HCT116 (cell line): Measurements from ENCODE around the gene PTBP1. TPM values are rescaled to one million over a fixed set of nuclear protein-coding genes. Genes with fewer than 3 reads are reported as not detected.

Experiments used
- ATAC-seq: fragments of 200-7000 bp; cut with Tn5 transposase; 2 replicates; pipeline ENCODE4 v1.9.1; 2020; ENCODE audit warnings: mild to moderate bottlenecking, moderate library complexity
- BruUV-seq: library from RNA; stranded (reverse); fragments of 400-500 nt; replicated peaks from 2 replicates; lab custom pipeline; 2021; lab: Mats Ljungman, UMichigan
- CTCF ChIA-PET: fragments of 300-600 bp; sonication (Branson Sonifier 250); formaldehyde crosslinking; loops from one replicate; lab custom pipeline; 2021; ENCODE audit warnings: antibody characterized with exemption; lab: Charles Lee
- POLR2A ChIA-PET: fragments of 300-600, 350-600 bp; sonication (Branson Sonifier 250); formaldehyde crosslinking; loops from one replicate; lab custom pipeline; 2021; ENCODE audit warnings: antibody characterized with exemption; lab: Charles Lee
- RAD21 ChIA-PET, 2 experiments: fragments of 300-600 bp; sonication (Branson Sonifier 250); formaldehyde crosslinking; loops; one replicate each; lab custom pipeline; 2023; ENCODE audit warnings: low total read pairs in 2 of 2; ENCODE audit not compliant: uncharacterized antibody in 2 of 2, unreplicated experiment in 2 of 2, low non-redundant PET in 1 of 2; lab: Charles Lee
- DNase-seq: peaks from one replicate; pipeline ENCODE4 v3.0.0-alpha.2; 2010; ENCODE audit warnings: low read depth, low spot score
- H2AFZ ChIP-seq: fragments of 200-600 bp; shearing (Covaris generic), sonication (generic); 2 replicates; pipeline ENCODE4 v1.6.1; 2017; ENCODE audit warnings: low read depth, mixed run types, mixed read lengths, antibody characterized with exemption, low read length; ENCODE audit not compliant: poor library complexity, severe bottlenecking
- H3K27ac ChIP-seq: 2 replicates; pipeline ENCODE4 v1.5.1; 2012; ENCODE audit warnings: low read depth, low read length
- H3K27me3 ChIP-seq: fragments of 200-600 bp; sonication (generic); 2 replicates; pipeline ENCODE4 v1.6.1; 2016; ENCODE audit warnings: mixed run types, low read length, mixed read lengths; ENCODE audit not compliant: insufficient read depth
- H3K36me3 ChIP-seq, 2 experiments: fragments of 200-500 bp in 1 of 2; fragments of 200-600 bp in 1 of 2; sonication (Bioruptor generic) in 1 of 2; sonication (generic) in 1 of 2; 2 replicates each; pipeline versions ENCODE4 v1.5.1 to v1.6.1; 2014 to 2016; ENCODE audit warnings: low read length in 2 of 2, inconsistent platforms in 1 of 2, mixed read lengths in 1 of 2, mixed run types in 1 of 2; ENCODE audit not compliant: insufficient read depth in 2 of 2, control insufficient read depth in 1 of 2
- H3K4me1 ChIP-seq, 2 experiments: fragments of 200-600 bp in 1 of 2; sonication (generic) in 1 of 2; 2 replicates each; pipeline versions ENCODE4 v1.5.1 to v1.6.1; 2012 to 2017; ENCODE audit warnings: low read length in 2 of 2, inconsistent platforms in 1 of 2, mild to moderate bottlenecking in 1 of 2, mixed read lengths in 1 of 2, mixed run types in 1 of 2, moderate library complexity in 1 of 2; ENCODE audit not compliant: insufficient read depth in 2 of 2, control insufficient read depth in 1 of 2
- H3K4me2 ChIP-seq: fragments of 200-600 bp; sonication (generic); 2 replicates; pipeline ENCODE4 v1.6.1; 2017; ENCODE audit warnings: mixed run types, low read length, mixed read lengths
- H3K4me3 ChIP-seq, 2 experiments: fragments of 200-600 bp in 1 of 2; sonication (generic) in 1 of 2; replicated peaks in 1 of 2; 2 replicates each; pipeline ENCODE4 v1.5.1; 2011 to 2016; ENCODE audit warnings: low read length in 2 of 2, control low read depth in 1 of 2, low read depth in 1 of 2, mild to moderate bottlenecking in 1 of 2, mixed read lengths in 1 of 2, mixed run types in 1 of 2
- H3K79me2 ChIP-seq: fragments of 200-600 bp; sonication (generic); 2 replicates; pipeline ENCODE4 v1.6.1; 2017; ENCODE audit warnings: mild to moderate bottlenecking, mixed run types, low read length, moderate library complexity, mixed read lengths; ENCODE audit not compliant: insufficient read depth
- H3K9ac ChIP-seq: fragments of 200-600 bp; sonication (generic); 2 replicates; pipeline ENCODE4 v1.6.1; 2016; ENCODE audit warnings: low read length, mixed read lengths
- H3K9me2 ChIP-seq: fragments of 200-600 bp; sonication (generic), shearing (Covaris generic); 2 replicates; pipeline ENCODE4 v1.6.1; 2017; ENCODE audit warnings: mixed run types, mild to moderate bottlenecking, moderate library complexity; ENCODE audit not compliant: insufficient read depth
- H3K9me3 ChIP-seq, 2 experiments: fragments of 200-500 bp in 1 of 2; fragments of 200-600 bp in 1 of 2; sonication (Bioruptor generic) in 1 of 2; sonication (generic) in 1 of 2; 2 replicates each; pipeline ENCODE4 v1.6.1; 2014 to 2017; ENCODE audit warnings: low read length in 2 of 2, mixed read lengths in 2 of 2, inconsistent platforms in 1 of 2, low read depth in 1 of 2, mild to moderate bottlenecking in 1 of 2, mixed run types in 1 of 2, moderate library complexity in 1 of 2; ENCODE audit not compliant: control insufficient read depth in 1 of 2, insufficient read depth in 1 of 2
- H4K20me1 ChIP-seq: fragments of 200-600 bp; sonication (generic), shearing (Covaris generic); 2 replicates; pipeline ENCODE4 v1.6.1; 2017; ENCODE audit warnings: mixed run types, mild to moderate bottlenecking, moderate library complexity; ENCODE audit not compliant: insufficient read depth
- EZH2 ChIP-seq: fragments of 200-600 bp; sonication (generic); IDR thresholded peaks from 2 replicates; pipeline ENCODE4 v1.6.1; 2017; ENCODE audit warnings: antibody characterized with exemption, mixed run types
- FOSL1 ChIP-seq: IDR thresholded peaks from 2 replicates; pipeline ENCODE4 v1.6.1; 2012; ENCODE audit warnings: low read depth
- POLR2AphosphoS5 ChIP-seq: IDR thresholded peaks from 2 replicates; pipeline ENCODE4 v1.6.1; 2011; ENCODE audit warnings: mild to moderate bottlenecking, low read depth, low read length, moderate library complexity
- intact Hi-C: fragments of 100-400 bp; cut with micrococcal nuclease; formaldehyde crosslinking; loops from 2 replicates; pipeline ENCODE4 v1.10.0; 2022
- total RNA-seq: library from RNA; stranded (reverse); gene quantifications from one replicate; pipeline ENCODE4 v1.2.1, GENCODE V29; 2021; ENCODE audit not compliant: unreplicated experiment
- TF ChIP-seq, protein P1 (sequence below): IDR thresholded peaks from 2 replicates; pipeline ENCODE4 v1.6.1; 2012; ENCODE audit warnings: low read depth

Gene PTBP1
- total RNA-seq, 1 experiment from 2014 or later: 676 TPM

DNA sequence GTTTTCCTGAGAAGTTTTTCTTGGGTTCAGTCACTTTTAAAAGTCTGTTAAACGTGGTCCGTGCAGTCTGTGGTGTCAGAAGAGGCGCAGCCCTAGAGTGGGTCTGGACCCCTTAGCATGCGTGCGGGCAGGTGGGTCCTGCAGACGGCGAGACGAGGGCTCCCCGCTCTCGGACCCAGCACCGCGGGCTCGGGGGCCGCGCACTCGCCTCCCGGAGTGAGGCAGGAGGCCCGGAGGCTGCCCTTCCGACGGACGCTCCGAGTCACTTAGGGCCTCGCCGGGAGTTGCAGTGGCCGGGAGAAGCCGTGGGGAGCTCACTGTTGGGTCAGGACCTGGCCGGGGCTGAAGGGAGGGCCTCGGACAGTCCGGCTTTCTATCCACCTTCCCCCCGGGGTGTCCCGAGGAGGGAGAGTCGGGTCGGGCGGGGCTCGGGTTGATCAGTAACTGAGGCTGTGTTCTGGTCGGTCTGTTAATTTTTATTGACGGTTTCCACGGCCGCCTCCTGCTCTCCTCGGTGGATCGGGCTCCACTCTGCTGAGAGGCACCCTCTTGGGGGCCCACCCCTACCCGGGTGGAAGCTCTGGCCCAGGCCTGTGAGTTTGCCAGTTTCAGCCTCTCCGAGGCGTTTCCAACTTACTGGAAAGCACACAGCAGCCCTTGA lies 1.3 kb downstream of the PTBP1 start:
- DNase-seq (no peak), ATAC-seq (no peak)
- intact Hi-C loops: loop anchor here (10.0 kb wide), 1 partner anchor 446 kb away; the partner anchor contains the start of genes ATP5F1D and MIDN
- H3K9me2 ChIP-seq: no peaks in the 10 kb centered on the region
- peak overlapping the region; percentile 81 to 88 for H3K4me3 ChIP-seq
- BruUV-seq: no TSS peak
- H3K9ac ChIP-seq: peak overlapping the region; percentile 92
- ChIA-PET RAD21 (no interaction called here), CTCF (no interaction called here), POLR2A (interaction anchor here (0.6 kb wide), 1 partner anchor 507 kb away, joined by 3 read pairs; no protein-coding TSS in a partner anchor)
- H4K20me1 ChIP-seq: peaks cover 49% of the 10 kb centered on the region; the same call in 1 of the 2 replicates
- no peak overlapping the region for H2AFZ ChIP-seq
- peaks cover 22 to 52% of the 10 kb centered on the region in 2 experiments; a peak in 3 of 4 replicates for H3K36me3 ChIP-seq
- peaks cover 17 to 36% of the 10 kb centered on the region in 2 experiments for H3K4me1 ChIP-seq
- TF ChIP-seq FOSL1: no peak
- peak; percentile 14; the same call in 1 of the 2 replicates for TF ChIP-seq POLR2AphosphoS5
- TF ChIP-seq EZH2: no peak
- TF ChIP-seq, protein P1, sequence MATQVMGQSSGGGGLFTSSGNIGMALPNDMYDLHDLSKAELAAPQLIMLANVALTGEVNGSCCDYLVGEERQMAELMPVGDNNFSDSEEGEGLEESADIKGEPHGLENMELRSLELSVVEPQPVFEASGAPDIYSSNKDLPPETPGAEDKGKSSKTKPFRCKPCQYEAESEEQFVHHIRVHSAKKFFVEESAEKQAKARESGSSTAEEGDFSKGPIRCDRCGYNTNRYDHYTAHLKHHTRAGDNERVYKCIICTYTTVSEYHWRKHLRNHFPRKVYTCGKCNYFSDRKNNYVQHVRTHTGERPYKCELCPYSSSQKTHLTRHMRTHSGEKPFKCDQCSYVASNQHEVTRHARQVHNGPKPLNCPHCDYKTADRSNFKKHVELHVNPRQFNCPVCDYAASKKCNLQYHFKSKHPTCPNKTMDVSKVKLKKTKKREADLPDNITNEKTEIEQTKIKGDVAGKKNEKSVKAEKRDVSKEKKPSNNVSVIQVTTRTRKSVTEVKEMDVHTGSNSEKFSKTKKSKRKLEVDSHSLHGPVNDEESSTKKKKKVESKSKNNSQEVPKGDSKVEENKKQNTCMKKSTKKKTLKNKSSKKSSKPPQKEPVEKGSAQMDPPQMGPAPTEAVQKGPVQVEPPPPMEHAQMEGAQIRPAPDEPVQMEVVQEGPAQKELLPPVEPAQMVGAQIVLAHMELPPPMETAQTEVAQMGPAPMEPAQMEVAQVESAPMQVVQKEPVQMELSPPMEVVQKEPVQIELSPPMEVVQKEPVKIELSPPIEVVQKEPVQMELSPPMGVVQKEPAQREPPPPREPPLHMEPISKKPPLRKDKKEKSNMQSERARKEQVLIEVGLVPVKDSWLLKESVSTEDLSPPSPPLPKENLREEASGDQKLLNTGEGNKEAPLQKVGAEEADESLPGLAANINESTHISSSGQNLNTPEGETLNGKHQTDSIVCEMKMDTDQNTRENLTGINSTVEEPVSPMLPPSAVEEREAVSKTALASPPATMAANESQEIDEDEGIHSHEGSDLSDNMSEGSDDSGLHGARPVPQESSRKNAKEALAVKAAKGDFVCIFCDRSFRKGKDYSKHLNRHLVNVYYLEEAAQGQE: no peak
- H3K27me3 ChIP-seq: no peaks in the 10 kb centered on the region
- peak overlapping the region; percentile 94 for H3K4me2 ChIP-seq
- H3K27ac ChIP-seq: peak overlapping the region; percentile 88
- peaks cover 58% of the 10 kb centered on the region for H3K79me2 ChIP-seq
- no peaks in the 10 kb centered on the region for H3K9me3 ChIP-seq
